ENCODE results near the gene CRYGB.

GRCh38 chr2:208096080-208096479 lies 49.9 kb downstream of the CRYGB start:
- TF ChIP-seq CTCF (IDR thresholded peaks at IDR 0.05) (no peak), POLR2AphosphoS5 (IDR thresholded peaks at IDR 0.05) (no peak)
